Measurements from ENCODE around the gene CDH9.
"Not testable (repeated sequence)": the region's sequence is repeated elsewhere in the genome, so short reads cannot be mapped to it uniquely, and the experiment has no call there.

The CDH9 gene

GRCh38 chr5:26852450-26852849 is 185.9 kb downstream of the CDH9 start:
- not testable (repeated sequence) for H3K4me1 ChIP-seq (ENCODE audit: control insufficient read depth in 5 of 5, insufficient read depth in 5 of 5, low read length in 5 of 5); H3K27ac ChIP-seq (ENCODE audit: low read depth, low read length); H3K4me3 ChIP-seq (ENCODE audit: low read depth in 1 of 5, low read length in 5 of 5); H3K9ac ChIP-seq (ENCODE audit: low read length in 5 of 5); H3K36me3 ChIP-seq (ENCODE audit: control insufficient read depth in 5 of 5, insufficient read depth in 5 of 5, low read length in 5 of 5); H3K27me3 ChIP-seq (ENCODE audit: control insufficient read depth in 5 of 5, insufficient read depth in 4 of 5, low read length in 5 of 5)
- peaks cover 0 to 24% (median 18%) of the 10 kb centered on the region in 5 donors for H3K9me3 ChIP-seq (ENCODE audit: control insufficient read depth in 5 of 5, low read length in 5 of 5)

GRCh38 chr5:26847041-26847736 is 191.2 kb downstream of the CDH9 start:
- no peak overlapping the region for H3K9ac ChIP-seq (ENCODE audit: low read length in 5 of 5)

GRCh38 chr5:26843677-26844076 is 194.7 kb downstream of the CDH9 start:
- Histone ChIP-seq H3K27me3 (ENCODE audit: control insufficient read depth in 5 of 5, insufficient read depth in 4 of 5, low read length in 5 of 5) (no peaks in the 10 kb centered on the region), H3K27ac (ENCODE audit: low read depth, low read length) (no peak overlapping the region), H3K36me3 (ENCODE audit: control insufficient read depth in 5 of 5, insufficient read depth in 5 of 5, low read length in 5 of 5) (no peaks in the 10 kb centered on the region), H3K4me3 (ENCODE audit: low read depth in 1 of 5, low read length in 5 of 5) (no peak overlapping the region), H3K4me1 (ENCODE audit: control insufficient read depth in 5 of 5, insufficient read depth in 5 of 5, low read length in 5 of 5) (peaks cover 0 to 6% (median 0%) of the 10 kb centered on the region in 5 donors), H3K9me3 (ENCODE audit: control insufficient read depth in 5 of 5, low read length in 5 of 5) (no peaks in the 10 kb centered on the region), H3K9ac (ENCODE audit: low read length in 5 of 5) (no peak overlapping the region)

More at GRCh38 chr5:26847041-26847736, 191.2 kb downstream of the CDH9 start:
- Histone ChIP-seq H3K9me3 (ENCODE audit: control insufficient read depth in 5 of 5, low read length in 5 of 5) (no peaks in the 10 kb centered on the region), H3K4me1 (ENCODE audit: control insufficient read depth in 5 of 5, insufficient read depth in 5 of 5, low read length in 5 of 5) (peaks cover 0 to 3% (median 0%) of the 10 kb centered on the region in 5 donors), H3K36me3 (ENCODE audit: control insufficient read depth in 5 of 5, insufficient read depth in 5 of 5, low read length in 5 of 5) (no peaks in the 10 kb centered on the region), H3K27me3 (ENCODE audit: control insufficient read depth in 5 of 5, insufficient read depth in 4 of 5, low read length in 5 of 5) (no peaks in the 10 kb centered on the region), H3K4me3 (ENCODE audit: low read depth in 1 of 5, low read length in 5 of 5) (peak overlapping the region in 2 of 5 donors; percentile 11 to 44), H3K27ac (ENCODE audit: low read depth, low read length) (no peak overlapping the region)

GRCh38 chr5:26833596-26833995 is 204.8 kb downstream of the CDH9 start:
- H3K36me3 ChIP-seq (ENCODE audit: control insufficient read depth in 5 of 5, insufficient read depth in 5 of 5, low read length in 5 of 5), result no peaks in the 10 kb centered on the region
- no peaks in the 10 kb centered on the region for H3K9me3 ChIP-seq (ENCODE audit: control insufficient read depth in 5 of 5, low read length in 5 of 5)
- no peaks in the 10 kb centered on the region for H3K27me3 ChIP-seq (ENCODE audit: control insufficient read depth in 5 of 5, insufficient read depth in 4 of 5, low read length in 5 of 5)
- peaks cover 0 to 7% (median 0%) of the 10 kb centered on the region in 5 donors for H3K4me1 ChIP-seq (ENCODE audit: control insufficient read depth in 5 of 5, insufficient read depth in 5 of 5, low read length in 5 of 5)
- H3K4me3 ChIP-seq (ENCODE audit: low read depth in 1 of 5, low read length in 5 of 5), result no peak overlapping the region
- H3K27ac ChIP-seq (ENCODE audit: low read depth, low read length), result no peak overlapping the region
- H3K9ac ChIP-seq (ENCODE audit: low read length in 5 of 5), result no peak overlapping the region

Data from subcutaneous abdominal adipose tissue (tissue), 5 donors.